OCI-LY1 (cell line): ENCODE measurements around the gene PIP4K2A.

Source experiments
- EZH2 ChIP-seq: fragments of 200-600 bp; sonication (generic), shearing (Covaris generic); IDR thresholded peaks from 2 replicates; pipeline ENCODE4 v1.8.0; 2017; ENCODE audit warnings: borderline replicate concordance, mixed run types, mild to moderate bottlenecking, antibody characterized with exemption, low read length, moderate library complexity, mixed read lengths
- TF ChIP-seq, protein P1 (sequence below): fragments of 200-600 bp; sonication (generic), shearing (Covaris generic); IDR thresholded peaks from 2 replicates; pipeline ENCODE4 v1.5.1; 2017; ENCODE audit warnings: mild to moderate bottlenecking, antibody characterized with exemption, low read length, moderate library complexity, mixed read lengths

DNA sequence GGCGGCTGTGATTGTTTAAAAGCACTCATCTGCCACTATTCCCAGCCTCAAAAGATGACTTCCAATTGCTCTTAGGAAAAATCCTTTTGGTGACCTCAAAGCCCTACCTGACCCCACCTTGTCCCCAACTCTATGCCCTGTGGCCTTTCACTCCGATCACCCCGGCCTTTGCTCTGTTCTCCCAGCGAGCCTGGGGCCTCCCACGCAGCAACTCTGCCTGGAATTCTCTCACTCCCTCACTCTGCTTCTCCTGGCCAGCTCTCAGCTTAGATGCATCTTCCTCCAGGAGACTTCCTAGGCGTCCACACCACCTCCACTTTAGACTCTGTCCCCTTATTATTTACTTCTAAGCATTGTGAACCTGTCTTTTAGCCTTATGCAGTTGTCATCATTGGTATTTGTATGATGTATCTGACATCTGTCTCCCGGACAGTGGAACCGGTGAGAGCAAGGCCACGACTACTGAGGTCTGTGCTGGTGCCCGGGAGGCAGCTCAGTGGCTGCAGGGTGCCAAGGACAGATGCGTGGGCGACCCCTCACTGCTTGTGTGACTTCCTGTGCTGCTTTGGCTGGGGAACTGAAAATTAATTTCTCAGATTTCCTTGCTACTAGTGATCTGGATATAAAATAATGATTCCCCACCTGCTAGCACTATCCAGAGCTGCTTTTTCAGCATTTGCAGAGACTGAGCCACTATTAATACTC is 63.0 kb downstream of the PIP4K2A start:
- TF ChIP-seq, protein P1, sequence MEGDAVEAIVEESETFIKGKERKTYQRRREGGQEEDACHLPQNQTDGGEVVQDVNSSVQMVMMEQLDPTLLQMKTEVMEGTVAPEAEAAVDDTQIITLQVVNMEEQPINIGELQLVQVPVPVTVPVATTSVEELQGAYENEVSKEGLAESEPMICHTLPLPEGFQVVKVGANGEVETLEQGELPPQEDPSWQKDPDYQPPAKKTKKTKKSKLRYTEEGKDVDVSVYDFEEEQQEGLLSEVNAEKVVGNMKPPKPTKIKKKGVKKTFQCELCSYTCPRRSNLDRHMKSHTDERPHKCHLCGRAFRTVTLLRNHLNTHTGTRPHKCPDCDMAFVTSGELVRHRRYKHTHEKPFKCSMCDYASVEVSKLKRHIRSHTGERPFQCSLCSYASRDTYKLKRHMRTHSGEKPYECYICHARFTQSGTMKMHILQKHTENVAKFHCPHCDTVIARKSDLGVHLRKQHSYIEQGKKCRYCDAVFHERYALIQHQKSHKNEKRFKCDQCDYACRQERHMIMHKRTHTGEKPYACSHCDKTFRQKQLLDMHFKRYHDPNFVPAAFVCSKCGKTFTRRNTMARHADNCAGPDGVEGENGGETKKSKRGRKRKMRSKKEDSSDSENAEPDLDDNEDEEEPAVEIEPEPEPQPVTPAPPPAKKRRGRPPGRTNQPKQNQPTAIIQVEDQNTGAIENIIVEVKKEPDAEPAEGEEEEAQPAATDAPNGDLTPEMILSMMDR: no peak
- TF ChIP-seq EZH2: no peak
